NCI-H1105 (cell line): ENCODE data around the gene BUB1.
"Not testable (repeated sequence)": the region's sequence is repeated elsewhere in the genome, so short reads cannot be mapped to it uniquely, and the experiment has no call there.

Source experiments
- DNase-seq: peaks from one replicate; lab custom pipeline; 2025; lab: John Stamatoyannopoulos, UW

BUB1 gene

DNA sequence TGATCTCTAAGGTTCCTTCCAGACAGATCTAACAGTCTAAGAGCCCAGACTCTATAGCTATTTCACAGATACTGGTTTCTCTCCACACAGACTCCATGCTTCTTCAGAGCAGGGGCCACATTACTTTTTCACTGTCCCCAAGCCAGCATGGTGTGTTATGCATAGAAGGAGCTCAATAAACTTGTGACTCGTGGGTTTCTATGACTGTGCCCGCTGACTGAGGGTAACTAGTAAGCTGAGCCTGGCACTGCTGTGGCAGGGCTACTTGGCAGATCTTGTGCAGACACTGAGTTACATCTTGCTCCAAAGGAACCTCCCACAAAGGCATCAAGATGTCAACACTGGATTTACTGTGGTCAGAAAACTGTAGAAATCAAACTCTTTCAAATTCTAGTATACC is 85.9 kb downstream of the BUB1 start:
- DNase-seq = not testable (repeated sequence)

DNA sequence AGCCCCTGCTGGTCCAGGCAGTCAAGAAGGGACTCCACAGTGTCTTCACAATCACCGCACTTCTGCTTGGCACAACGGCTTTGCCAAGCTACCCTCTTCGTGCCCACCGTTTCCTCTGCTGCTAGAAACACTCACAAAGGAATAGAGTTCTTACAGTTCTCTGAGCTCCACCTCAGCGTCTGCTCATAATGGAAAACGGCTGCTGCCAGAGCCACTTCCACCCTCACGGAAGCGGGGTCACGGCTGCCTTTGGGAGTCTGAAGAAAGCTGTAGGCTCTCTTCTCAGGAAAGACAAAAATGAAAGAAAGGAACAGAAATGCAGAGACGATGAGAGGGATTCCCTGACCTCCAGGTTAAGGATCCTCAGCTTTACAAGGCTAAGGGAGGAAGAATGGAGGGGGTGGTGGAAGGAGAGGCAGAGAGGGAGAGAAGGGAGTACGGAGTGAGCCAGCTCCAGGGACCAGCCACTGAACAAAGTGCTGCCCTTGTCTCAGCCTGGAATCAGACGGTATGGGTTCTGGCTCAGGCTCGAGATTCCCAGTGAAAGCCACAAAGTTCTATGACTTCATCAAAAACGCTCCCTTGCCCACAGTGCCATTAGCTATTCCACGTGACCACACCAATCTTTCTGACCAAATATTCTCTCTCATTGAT is 88.1 kb downstream of the BUB1 start:
- DNase-seq = not testable (repeated sequence)

GRCh38 chr2:110588520-110588919 is 89.3 kb downstream of the BUB1 start:
- DNase-seq = not testable (repeated sequence)
